Vagina (tissue), 2 donors: ENCODE data around the gene TSPAN15. TPM values are rescaled to one million over a fixed set of nuclear protein-coding genes. Genes with fewer than 3 reads are reported as not detected.

ENCODE experiments used
- DNase-seq, 2 donors: peaks; one replicate each; pipeline ENCODE4 v3.0.0-alpha.2; 2017; ENCODE audit errors: extremely low spot score in 2 of 2
- H3K27ac ChIP-seq: fragments of 200-600 bp; sonication (generic); one replicate; pipeline ENCODE4 v1.5.1; 2019
- H3K27me3 ChIP-seq: fragments of 200-600 bp; sonication (generic); one replicate; pipeline ENCODE4 v1.5.1; 2019
- H3K36me3 ChIP-seq, 2 donors: fragments of 200-600 bp; sonication (generic); one replicate each; pipeline ENCODE4 v1.5.1; 2017 to 2019
- H3K4me1 ChIP-seq: fragments of 200-600 bp; sonication (generic); one replicate; pipeline ENCODE4 v1.5.1; 2019
- H3K4me3 ChIP-seq, 2 donors: fragments of 200-600 bp; sonication (generic); 1 replicate in 1 of 2; 2 replicates in 1 of 2; pipeline ENCODE4 v1.5.1; 2016 to 2019
- H3K9me3 ChIP-seq: fragments of 200-600 bp; sonication (generic); one replicate; pipeline ENCODE4 v1.5.1; 2019
- POLR2A ChIP-seq, 2 donors: fragments of 450-650 bp; IDR thresholded peaks; one replicate each; pipeline ENCODE4 v1.6.1; 2017; ENCODE audit warnings: antibody characterized with exemption in 2 of 2, mild to moderate bottlenecking in 2 of 2, moderate library complexity in 2 of 2
- POLR2AphosphoS5 ChIP-seq, 2 donors: sonication (generic); formaldehyde crosslinking; IDR thresholded peaks; one replicate each; pipeline ENCODE4 v1.9.0; 2017; ENCODE audit warnings: antibody characterized with exemption in 2 of 2, mild to moderate bottlenecking in 2 of 2, low read depth in 1 of 2; ENCODE audit not compliant: insufficient read depth in 1 of 2
- intact Hi-C: fragments of 100-400 bp; cut with DNase I; formaldehyde crosslinking; loops from one replicate; pipeline ENCODE4 v1.15.1; 2023
- total RNA-seq: library from RNA; depleted of rRNA; stranded (reverse); fragments of >200 nt; gene quantifications from one replicate; pipeline ENCODE4 v1.2.3, GENCODE V29; 2016
- TF ChIP-seq, protein P1 (sequence below), 3 experiments: fragments of 450-650 bp in 2 of 3; fragments of 200-600 bp in 1 of 3; sonication (generic) in 1 of 3; IDR thresholded peaks; one replicate each; pipeline ENCODE4 v1.5.1; 2017 to 2019; ENCODE audit warnings: antibody characterized with exemption in 3 of 3, mild to moderate bottlenecking in 2 of 3, moderate library complexity in 2 of 3

The TSPAN15 gene
- total RNA-seq, 1 donor from 2014 or later, result 26.5 TPM

DNA sequence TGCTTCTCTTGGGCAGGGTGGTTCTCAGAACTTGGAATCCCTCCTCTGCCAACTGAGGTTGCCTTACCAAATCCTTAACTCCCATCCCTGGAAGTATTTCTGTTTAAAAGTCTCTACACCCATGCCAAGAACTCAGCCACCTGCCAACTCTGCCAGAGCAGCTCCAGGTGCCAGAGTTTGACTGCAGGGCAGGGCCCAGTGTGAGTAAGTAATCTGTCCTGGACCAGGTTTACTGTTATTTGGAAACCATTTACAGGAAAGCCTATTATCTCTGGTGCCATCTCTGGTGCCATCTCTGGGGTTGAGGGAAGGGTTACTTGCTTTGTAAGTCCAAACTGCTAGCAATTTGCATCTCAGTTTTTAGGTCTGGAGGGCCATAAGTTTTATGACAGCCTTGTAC lies 2.5 kb downstream of the TSPAN15 start:
- DNase-seq, result no peak
- H3K4me1 ChIP-seq, result peaks cover 48% of the 10 kb centered on the region
- TF ChIP-seq, protein P1, sequence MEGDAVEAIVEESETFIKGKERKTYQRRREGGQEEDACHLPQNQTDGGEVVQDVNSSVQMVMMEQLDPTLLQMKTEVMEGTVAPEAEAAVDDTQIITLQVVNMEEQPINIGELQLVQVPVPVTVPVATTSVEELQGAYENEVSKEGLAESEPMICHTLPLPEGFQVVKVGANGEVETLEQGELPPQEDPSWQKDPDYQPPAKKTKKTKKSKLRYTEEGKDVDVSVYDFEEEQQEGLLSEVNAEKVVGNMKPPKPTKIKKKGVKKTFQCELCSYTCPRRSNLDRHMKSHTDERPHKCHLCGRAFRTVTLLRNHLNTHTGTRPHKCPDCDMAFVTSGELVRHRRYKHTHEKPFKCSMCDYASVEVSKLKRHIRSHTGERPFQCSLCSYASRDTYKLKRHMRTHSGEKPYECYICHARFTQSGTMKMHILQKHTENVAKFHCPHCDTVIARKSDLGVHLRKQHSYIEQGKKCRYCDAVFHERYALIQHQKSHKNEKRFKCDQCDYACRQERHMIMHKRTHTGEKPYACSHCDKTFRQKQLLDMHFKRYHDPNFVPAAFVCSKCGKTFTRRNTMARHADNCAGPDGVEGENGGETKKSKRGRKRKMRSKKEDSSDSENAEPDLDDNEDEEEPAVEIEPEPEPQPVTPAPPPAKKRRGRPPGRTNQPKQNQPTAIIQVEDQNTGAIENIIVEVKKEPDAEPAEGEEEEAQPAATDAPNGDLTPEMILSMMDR (IDR thresholded peaks at IDR 0.05), result no peak
- no peak for TF ChIP-seq POLR2AphosphoS5 (IDR thresholded peaks at IDR 0.05; ENCODE audit: insufficient read depth in 1 of 2, low read depth in 1 of 2)
- TF ChIP-seq POLR2A (IDR thresholded peaks at IDR 0.05), result no peak
- H3K27me3 ChIP-seq, result no peaks in the 10 kb centered on the region
- H3K9me3 ChIP-seq, result no peaks in the 10 kb centered on the region
- H3K4me3 ChIP-seq, result no peak overlapping the region
- no peak overlapping the region for H3K27ac ChIP-seq
- intact Hi-C loops, result loop anchor here (5.0 kb wide), 1 partner anchor 1779 kb away; no protein-coding TSS in a partner anchor
- H3K36me3 ChIP-seq, result no peaks in the 10 kb centered on the region

DNA sequence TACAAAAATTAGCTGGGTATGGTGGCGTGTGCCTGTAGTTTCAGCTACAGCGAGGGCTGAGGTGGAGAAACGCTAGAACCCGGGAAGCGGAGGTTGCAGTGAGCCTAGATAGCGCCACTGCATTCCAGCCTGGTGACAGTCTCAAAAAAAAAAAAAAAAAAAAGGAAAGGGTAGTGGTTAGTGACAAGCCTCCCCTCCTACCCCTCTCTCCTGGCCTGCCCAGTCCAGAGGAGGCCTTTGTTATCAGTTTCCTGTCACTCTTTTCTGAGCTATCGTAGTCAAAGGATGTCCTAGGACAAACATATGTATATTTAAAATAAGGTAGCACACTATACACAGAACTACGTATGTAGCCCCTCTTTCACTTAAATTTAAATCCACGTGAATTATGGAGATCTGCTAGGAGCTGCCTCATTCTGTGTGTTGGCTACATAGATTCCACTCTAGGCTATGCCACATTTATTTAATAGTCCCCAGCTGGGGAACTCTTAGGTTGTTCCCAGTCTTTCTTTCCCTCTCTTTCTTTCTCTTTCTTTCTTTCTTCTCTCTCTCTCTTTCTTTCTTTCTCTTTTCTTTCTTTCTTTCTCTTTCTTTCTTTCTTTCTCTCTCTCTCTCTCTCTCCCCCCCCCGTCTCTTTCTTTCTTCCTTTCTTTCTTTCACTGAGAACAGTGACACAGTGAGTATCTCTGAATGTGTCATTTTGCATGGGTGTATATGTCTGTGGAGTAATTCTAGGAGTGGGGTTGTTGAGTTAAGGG lies 3.9 kb downstream of the TSPAN15 start:
- no peak overlapping the region for H3K27ac ChIP-seq
- peaks cover 43% of the 10 kb centered on the region for H3K4me1 ChIP-seq

DNA sequence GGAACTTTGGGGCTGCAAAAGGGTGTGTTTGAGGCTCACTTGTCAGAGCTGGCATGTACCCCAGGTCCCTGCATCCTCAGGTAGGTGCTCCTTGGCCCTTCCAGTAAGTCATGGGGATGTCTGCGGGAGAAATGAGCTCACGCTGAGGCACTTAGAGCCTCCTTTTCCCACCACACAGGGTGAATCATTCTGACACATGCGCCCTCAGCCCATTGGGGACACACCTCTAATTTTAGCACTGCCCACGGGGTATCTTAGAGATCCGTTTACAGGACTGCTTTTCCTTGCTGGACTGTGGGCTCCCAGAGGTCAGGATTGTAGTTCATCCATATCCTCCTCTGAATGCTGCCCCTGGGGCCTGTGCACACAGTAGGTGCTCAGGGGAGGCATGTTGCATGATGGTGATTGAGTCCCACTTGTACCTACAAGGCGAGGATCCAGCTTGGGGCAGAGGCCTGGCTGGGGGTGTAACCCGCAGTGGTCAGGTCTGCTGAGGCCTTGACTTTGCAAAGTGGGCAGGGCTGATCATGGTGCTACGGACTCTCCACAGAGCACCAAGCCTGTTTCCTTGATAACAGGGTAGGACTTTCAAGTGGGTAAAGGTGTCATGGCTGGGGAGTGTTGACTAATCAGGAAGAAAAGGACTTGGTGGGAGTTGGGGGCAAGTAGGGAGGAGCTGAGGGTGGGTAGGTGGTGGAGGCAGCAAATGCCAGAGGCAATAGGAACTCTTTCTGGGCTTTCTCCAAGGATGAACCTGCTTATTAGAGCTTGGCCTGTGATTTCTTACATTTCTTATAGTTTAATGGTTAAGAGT lies 5.8 kb downstream of the TSPAN15 start:
- Histone ChIP-seq H3K27ac (no peak overlapping the region), H3K36me3 (no peaks in the 10 kb centered on the region), H3K9me3 (no peaks in the 10 kb centered on the region), H3K27me3 (no peaks in the 10 kb centered on the region), H3K4me3 (no peak overlapping the region), H3K4me1 (peaks cover 39% of the 10 kb centered on the region)
- DNase-seq, result no peak
- TF ChIP-seq, protein P1 (IDR thresholded peaks at IDR 0.05), result no peak
- TF ChIP-seq POLR2AphosphoS5 (IDR thresholded peaks at IDR 0.05; ENCODE audit: insufficient read depth in 1 of 2, low read depth in 1 of 2) (no peak), POLR2A (IDR thresholded peaks at IDR 0.05) (no peak)
- intact Hi-C loops, result no loop called here

More for the DNA sequence above, 3.9 kb downstream of the TSPAN15 start:
- no peaks in the 10 kb centered on the region for H3K27me3 ChIP-seq
- no peak overlapping the region for H3K4me3 ChIP-seq
- H3K36me3 ChIP-seq, result no peaks in the 10 kb centered on the region
- H3K9me3 ChIP-seq, result no peaks in the 10 kb centered on the region
- TF ChIP-seq POLR2AphosphoS5 (IDR thresholded peaks at IDR 0.05; ENCODE audit: insufficient read depth in 1 of 2, low read depth in 1 of 2) (no peak), POLR2A (IDR thresholded peaks at IDR 0.05) (no peak)
- TF ChIP-seq, protein P1 (IDR thresholded peaks at IDR 0.05), result no peak
- DNase-seq, result no peak
- intact Hi-C loops, result no loop called here

DNA sequence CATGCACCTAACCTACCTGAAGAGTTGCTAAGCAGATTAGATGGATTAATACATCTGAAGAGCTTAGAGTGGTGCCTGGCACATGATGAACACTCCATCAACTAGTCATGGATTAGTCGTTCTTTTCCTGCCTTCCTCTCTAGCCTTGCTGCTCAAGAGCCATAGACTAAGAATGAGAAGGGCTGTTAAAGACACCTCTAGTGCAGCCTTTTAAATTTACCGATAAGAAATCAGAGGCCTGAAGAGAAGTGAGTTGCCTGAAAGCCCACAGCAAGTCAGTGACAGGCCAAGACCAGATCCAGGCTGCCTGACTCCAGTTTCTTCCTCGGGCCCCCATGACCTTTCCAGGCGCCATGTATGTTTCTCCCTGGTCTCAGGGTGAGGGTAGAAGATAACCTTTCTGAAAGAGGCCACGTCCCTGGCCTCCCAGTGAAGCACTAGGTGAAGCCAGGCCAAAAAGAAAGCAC lies 6.5 kb downstream of the TSPAN15 start:
- no peak overlapping the region for H3K27ac ChIP-seq
- TF ChIP-seq, protein P1 (IDR thresholded peaks at IDR 0.05), result no peak
- TF ChIP-seq POLR2A (IDR thresholded peaks at IDR 0.05), result no peak
- no peak for TF ChIP-seq POLR2AphosphoS5 (IDR thresholded peaks at IDR 0.05; ENCODE audit: insufficient read depth in 1 of 2, low read depth in 1 of 2)
- intact Hi-C loops, result no loop called here
- no peak for DNase-seq
- no peaks in the 10 kb centered on the region for H3K27me3 ChIP-seq
- peaks cover 32% of the 10 kb centered on the region for H3K4me1 ChIP-seq
- H3K9me3 ChIP-seq, result no peaks in the 10 kb centered on the region
- H3K36me3 ChIP-seq, result no peaks in the 10 kb centered on the region
- no peak overlapping the region for H3K4me3 ChIP-seq
